CD4-positive, alpha-beta memory T cell (primary cell): ENCODE data around the gene RCAN1. TPM values are rescaled to one million over a fixed set of nuclear protein-coding genes. Genes with fewer than 3 reads are reported as not detected.
"Not testable (repeated sequence)": the region's sequence is repeated elsewhere in the genome, so short reads cannot be mapped to it uniquely, and the experiment has no call there.

ENCODE experiments used
- CTCF ChIA-PET: fragments of 350-600 bp; sonication (Branson Sonifier 250); formaldehyde crosslinking; loops from one replicate; lab custom pipeline; 2021; ENCODE audit warnings: inconsistent platforms; ENCODE audit not compliant: partially characterized antibody; lab: Charles Lee
- POLR2A ChIA-PET: fragments of 350-600 bp; sonication (Branson Sonifier 250); formaldehyde crosslinking; loops from one replicate; lab custom pipeline; 2021; ENCODE audit not compliant: partially characterized antibody; lab: Charles Lee
- DNase-seq, 5 donors: peaks; one replicate each; pipeline versions ENCODE4 v3.0.0 to v3.0.0-alpha.2; 2020 to 2022; ENCODE audit warnings: mixed read lengths in 1 of 5
- H3K27ac ChIP-seq: one replicate; pipeline ENCODE4 v1.7.0; 2013; ENCODE audit warnings: low read depth, low read length
- H3K27me3 ChIP-seq: 2 replicates; pipeline ENCODE4 v1.7.0; 2013; ENCODE audit warnings: mild to moderate bottlenecking, low read length, moderate library complexity; ENCODE audit not compliant: insufficient read depth
- H3K36me3 ChIP-seq: 2 replicates; pipeline ENCODE4 v1.7.0; 2013; ENCODE audit warnings: mild to moderate bottlenecking, low read length, moderate library complexity; ENCODE audit not compliant: insufficient read depth
- H3K4me1 ChIP-seq: 2 replicates; pipeline ENCODE4 v1.7.0; 2013; ENCODE audit warnings: mild to moderate bottlenecking, low read length, moderate library complexity; ENCODE audit not compliant: insufficient read depth
- H3K4me3 ChIP-seq, 2 donors: one replicate each; pipeline ENCODE4 v1.7.0; 2013; ENCODE audit warnings: low read length in 2 of 2, mild to moderate bottlenecking in 1 of 2
- H3K9me3 ChIP-seq, 2 donors: one replicate each; pipeline ENCODE4 v1.7.0; 2013; ENCODE audit warnings: low read length in 2 of 2, control low read depth in 1 of 2; ENCODE audit not compliant: control insufficient read depth in 1 of 2
- H3K27ac Mint-ChIP-seq, 7 donors: one replicate each; pipeline ENCODE4 v1.8.0; 2020 to 2021; ENCODE audit warnings: mixed read lengths in 7 of 7, mild to moderate bottlenecking in 6 of 7, inconsistent platforms in 3 of 7, moderate library complexity in 3 of 7
- H3K27me3 Mint-ChIP-seq, 2 donors: one replicate each; pipeline ENCODE4 v1.8.0; 2020 to 2021; ENCODE audit warnings: mixed read lengths in 2 of 2
- H3K36me3 Mint-ChIP-seq, 2 donors: one replicate each; pipeline ENCODE4 v1.8.0; 2020 to 2021; ENCODE audit warnings: mixed read lengths in 2 of 2, inconsistent platforms in 1 of 2, mild to moderate bottlenecking in 1 of 2
- H3K4me1 Mint-ChIP-seq, 4 donors: one replicate each; pipeline ENCODE4 v1.8.0; 2020 to 2021; ENCODE audit warnings: mixed read lengths in 4 of 4, mild to moderate bottlenecking in 1 of 4
- H3K4me3 Mint-ChIP-seq, 8 donors: one replicate each; pipeline ENCODE4 v1.8.0; 2020 to 2021; ENCODE audit warnings: mixed read lengths in 8 of 8, mild to moderate bottlenecking in 7 of 8, moderate library complexity in 6 of 8, inconsistent platforms in 3 of 8
- H3K9me3 Mint-ChIP-seq, 8 donors: one replicate each; pipeline ENCODE4 v1.8.0; 2020 to 2021; ENCODE audit warnings: mixed read lengths in 8 of 8, mild to moderate bottlenecking in 5 of 8, inconsistent platforms in 3 of 8, moderate library complexity in 1 of 8
- intact Hi-C: fragments of 100-400 bp; cut with micrococcal nuclease; formaldehyde crosslinking; loops from one replicate; pipeline ENCODE4 v1.15.1; 2023
- polyA plus RNA-seq, 2 donors: library from polyadenylated mRNA; unstranded; fragments of 300-500 nt; fragmentation: Illumina TruSeq; gene quantifications; one replicate each; pipeline ENCODE4 v1.2.3, GENCODE V29; 2021
- total RNA-seq, 2 experiments: library from RNA; stranded (reverse); gene quantifications; one replicate each; pipeline ENCODE4 v1.2.3, GENCODE V29; 2021

Gene RCAN1
- total and polyA plus RNA-seq, 4 experiments from 2014 or later = 4.7 to 15.0 (median 9.2) TPM

GRCh38 chr21:34607376-34607775 lies 7.5 kb downstream of the RCAN1 start:
- H3K4me3 Mint-ChIP-seq, H3K27ac ChIP-seq, H3K4me1 ChIP-seq, H3K9me3 Mint-ChIP-seq, H3K36me3 Mint-ChIP-seq, DNase-seq, H3K9me3 ChIP-seq, CTCF ChIA-PET, H3K27ac Mint-ChIP-seq, H3K27me3 ChIP-seq, H3K27me3 Mint-ChIP-seq, H3K4me1 Mint-ChIP-seq, H3K4me3 ChIP-seq, H3K36me3 ChIP-seq, intact Hi-C loops: not testable (repeated sequence)
- POLR2A ChIA-PET = interaction anchor here (0.6 kb wide), 1 partner anchor 9 kb away, joined by 4 read pairs; no protein-coding TSS in a partner anchor

- Histone ChIP-seq H3K36me3 (no peaks in the 10 kb centered on the region), H3K4me1 (no peaks in the 10 kb centered on the region), H3K27me3 (no peaks in the 10 kb centered on the region), H3K9me3 (no peaks in the 10 kb centered on the region), H3K4me3 (no peak overlapping the region), H3K27ac (no peak overlapping the region)
- intact Hi-C loops = no loop called here
- no peak for DNase-seq
- Mint-ChIP-seq H3K27ac (no peak overlapping the region), H3K4me1 (peaks cover 0 to 4% (median under 1%) of the 10 kb centered on the region in 4 donors), H3K36me3 (no peaks in the 10 kb centered on the region), H3K27me3 (no peaks in the 10 kb centered on the region), H3K4me3 (no peak overlapping the region), H3K9me3 (peaks cover 0 to 1% (median 0%) of the 10 kb centered on the region in 8 donors)
- ChIA-PET POLR2A (interaction anchor here (0.6 kb wide), 1 partner anchor 10 kb away, joined by 4 read pairs; no protein-coding TSS in a partner anchor), CTCF (no interaction called here)
Observed at GRCh38 chr21:34606621-34607020, 8.3 kb downstream of the RCAN1 start.

- H3K9me3 Mint-ChIP-seq = peaks cover 0 to 1% (median 0%) of the 10 kb centered on the region in 8 donors
- Histone ChIP-seq H3K27ac (no peak overlapping the region), H3K27me3 (no peaks in the 10 kb centered on the region), H3K9me3 (no peaks in the 10 kb centered on the region), H3K4me3 (no peak overlapping the region), H3K36me3 (no peaks in the 10 kb centered on the region), H3K4me1 (no peaks in the 10 kb centered on the region)
- no peak overlapping the region for H3K4me3 Mint-ChIP-seq
- no peaks in the 10 kb centered on the region for H3K27me3 Mint-ChIP-seq
- H3K4me1 Mint-ChIP-seq = peaks cover 0 to 2% (median under 1%) of the 10 kb centered on the region in 4 donors
- POLR2A ChIA-PET = no interaction called here
- CTCF ChIA-PET = no interaction called here
- intact Hi-C loops = no loop called here
- H3K36me3 Mint-ChIP-seq = no peaks in the 10 kb centered on the region
- DNase-seq = no peak
- H3K27ac Mint-ChIP-seq = no peak overlapping the region
Observed at GRCh38 chr21:34606051-34606450, 8.9 kb downstream of the RCAN1 start.

- H3K4me1 ChIP-seq, H3K27ac Mint-ChIP-seq, H3K4me1 Mint-ChIP-seq, POLR2A ChIA-PET, H3K4me3 Mint-ChIP-seq, H3K27me3 Mint-ChIP-seq, H3K9me3 ChIP-seq, H3K4me3 ChIP-seq, H3K36me3 ChIP-seq, H3K36me3 Mint-ChIP-seq, H3K27ac ChIP-seq, DNase-seq, H3K27me3 ChIP-seq, H3K9me3 Mint-ChIP-seq, intact Hi-C loops: not testable (repeated sequence)
- CTCF ChIA-PET = interaction anchor here (0.6 kb wide), 1 partner anchor 271 kb away, joined by 3 read pairs; no protein-coding TSS in a partner anchor
Observed at GRCh38 chr21:34604956-34605355, 10.0 kb downstream of the RCAN1 start.

GRCh38 chr21:34604556-34604955 lies 10.4 kb downstream of the RCAN1 start:
- Histone ChIP-seq H3K9me3 (no peaks in the 10 kb centered on the region), H3K36me3 (no peaks in the 10 kb centered on the region), H3K4me1 (no peaks in the 10 kb centered on the region), H3K4me3 (no peak overlapping the region), H3K27ac (no peak overlapping the region), H3K27me3 (no peaks in the 10 kb centered on the region)
- no peak for DNase-seq
- peaks cover 0 to 1% (median 0%) of the 10 kb centered on the region in 8 donors for H3K9me3 Mint-ChIP-seq
- POLR2A ChIA-PET = no interaction called here
- no peak overlapping the region for H3K27ac Mint-ChIP-seq
- intact Hi-C loops = no loop called here
- H3K27me3 Mint-ChIP-seq = no peaks in the 10 kb centered on the region
- peaks cover 0 to 2% (median 0%) of the 10 kb centered on the region in 4 donors for H3K4me1 Mint-ChIP-seq
- CTCF ChIA-PET = interaction anchor here (0.6 kb wide), 1 partner anchor 271 kb away, joined by 3 read pairs; no protein-coding TSS in a partner anchor
- no peak overlapping the region for H3K4me3 Mint-ChIP-seq
- no peaks in the 10 kb centered on the region for H3K36me3 Mint-ChIP-seq

GRCh38 chr21:34603710-34604057 lies 11.2 kb downstream of the RCAN1 start:
- H3K27ac Mint-ChIP-seq = no peak overlapping the region
- ChIA-PET CTCF (interaction anchor here (1.1 to 1.5 kb wide), 2 partner anchors 8 to 101 kb away, joined by 3 to 5 read pairs; no protein-coding TSS in a partner anchor), POLR2A (no interaction called here)
- no peaks in the 10 kb centered on the region for H3K36me3 Mint-ChIP-seq
- no peak overlapping the region for H3K4me3 Mint-ChIP-seq
- Histone ChIP-seq H3K36me3 (no peaks in the 10 kb centered on the region), H3K4me3 (no peak overlapping the region), H3K27me3 (no peaks in the 10 kb centered on the region), H3K9me3 (no peaks in the 10 kb centered on the region), H3K4me1 (no peaks in the 10 kb centered on the region), H3K27ac (no peak overlapping the region)
- H3K4me1 Mint-ChIP-seq = no peaks in the 10 kb centered on the region
- no peaks in the 10 kb centered on the region for H3K27me3 Mint-ChIP-seq
- intact Hi-C loops = no loop called here
- no peaks in the 10 kb centered on the region for H3K9me3 Mint-ChIP-seq
- DNase-seq = no peak

GRCh38 chr21:34603002-34603709 lies 11.8 kb downstream of the RCAN1 start:
- peak in 4 of 5 donors; percentile 18 to 29 (median 28) for DNase-seq
- CTCF ChIA-PET = interaction anchor here (1.0 to 1.5 kb wide), 4 partner anchors 8 to 100 kb away, joined by 3 to 5 read pairs (median 4); partner anchors contain the start of gene RCAN1
- Mint-ChIP-seq H3K4me1 (no peaks in the 10 kb centered on the region), H3K27me3 (no peaks in the 10 kb centered on the region), H3K9me3 (no peaks in the 10 kb centered on the region), H3K4me3 (no peak overlapping the region), H3K36me3 (no peaks in the 10 kb centered on the region), H3K27ac (no peak overlapping the region)
- Histone ChIP-seq H3K4me1 (no peaks in the 10 kb centered on the region), H3K27me3 (no peaks in the 10 kb centered on the region), H3K36me3 (no peaks in the 10 kb centered on the region), H3K27ac (no peak overlapping the region), H3K4me3 (no peak overlapping the region), H3K9me3 (no peaks in the 10 kb centered on the region)
- POLR2A ChIA-PET = no interaction called here
- intact Hi-C loops = no loop called here
